ENCODE results near the gene FKBP5.
"Not testable (repeated sequence)": the region's sequence is repeated elsewhere in the genome, so short reads cannot be mapped to it uniquely, and the experiment has no call there.

Gene FKBP5

GRCh38 chr6:35688605-35689322, at the start of gene FKBP5:
Gene FKBP5, minus strand, starts transcription at chr6:35688915. Its CDS starts 46,091 bp downstream, at chr6:35642824.
- H3K4me3 ChIP-seq (ENCODE audit: low read depth, low read length), result peak within 1 kb of the TSS; percentile 76

DNA sequence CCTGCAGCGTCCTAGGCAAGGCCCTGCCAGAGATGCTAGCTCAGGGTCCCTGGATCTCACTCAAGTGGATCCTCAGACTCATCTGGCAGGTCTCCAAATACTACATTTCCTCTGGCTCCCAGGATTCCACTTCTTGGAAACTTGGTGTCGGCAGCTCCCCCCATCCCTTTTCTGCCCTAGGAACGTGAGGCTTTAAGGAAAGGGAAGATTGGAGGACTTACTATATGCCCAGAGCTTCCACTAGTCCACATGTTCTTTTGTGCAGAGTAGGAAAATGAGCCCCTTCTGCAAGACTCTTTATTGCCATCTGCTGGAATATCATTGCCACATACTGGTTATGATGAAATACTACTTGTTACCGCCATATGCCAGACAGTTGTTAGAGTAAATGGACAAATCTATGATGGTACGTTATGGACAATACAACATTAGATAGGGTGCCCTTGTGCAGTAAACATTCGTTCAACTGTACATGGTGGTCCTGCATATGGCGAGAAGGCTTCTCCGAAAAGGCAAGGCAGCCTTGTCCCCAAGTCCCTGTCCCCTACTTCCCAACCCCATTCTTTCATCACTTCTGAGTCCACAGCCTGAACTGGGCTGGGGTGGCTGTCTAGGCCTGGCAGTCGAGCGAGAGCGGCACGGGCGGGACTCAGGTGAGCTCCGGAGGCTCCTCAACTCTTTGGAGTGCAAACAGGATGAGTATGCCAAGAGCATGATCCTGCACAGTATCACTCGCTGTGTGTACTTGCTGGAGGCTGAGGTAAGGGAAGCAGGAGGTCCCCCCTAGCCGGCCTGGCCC, 48.9 kb upstream of the FKBP5 start:
- H3K4me3 ChIP-seq (ENCODE audit: low read depth, low read length), result no peak overlapping the region

GRCh38 chr6:35736982-35737412, 48.3 kb upstream of the FKBP5 start, which contains the start of gene ARMC12:
Gene ARMC12, plus strand, starts transcription at chr6:35737032. Its CDS starts 77 bp downstream, at chr6:35737109.
- no peak within 1 kb of the TSS for H3K4me3 ChIP-seq (ENCODE audit: low read depth, low read length)

DNA sequence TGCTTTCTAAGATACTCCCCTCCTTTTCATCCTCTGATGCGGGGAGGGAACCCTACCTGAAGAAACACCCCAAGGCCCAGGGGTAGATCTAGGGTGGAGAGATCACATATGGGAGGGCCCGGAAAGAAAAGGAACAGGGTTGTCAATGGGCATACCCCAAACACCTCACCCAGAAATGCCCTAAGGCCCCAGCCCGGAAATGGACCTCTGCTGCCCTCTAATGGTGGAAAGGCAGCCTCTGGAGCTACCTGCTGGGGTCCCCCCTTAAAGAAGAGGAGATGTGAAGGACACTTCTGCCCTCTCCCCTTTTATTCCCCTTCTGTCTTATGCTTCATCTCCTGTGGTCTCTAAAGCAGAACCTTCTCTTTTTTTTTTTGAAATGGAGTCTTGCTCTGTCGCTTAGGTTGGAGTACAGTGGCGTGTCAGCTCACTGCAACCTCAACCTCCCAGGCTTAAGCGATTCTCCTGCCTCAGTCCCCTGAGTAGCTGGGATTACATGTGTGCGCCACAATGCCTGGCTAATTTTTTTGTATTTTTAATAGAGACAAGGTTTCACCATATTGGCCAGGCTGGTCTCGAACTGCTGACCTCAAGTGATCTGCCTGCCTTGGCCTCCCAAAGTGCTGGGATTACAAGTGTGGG, 47.7 kb upstream of the FKBP5 start:
- H3K4me3 ChIP-seq (ENCODE audit: low read depth, low read length), result no peak overlapping the region

- H3K4me3 ChIP-seq (ENCODE audit: low read depth, low read length), result no peak overlapping the region
Observed at GRCh38 chr6:35735452-35735851, 46.7 kb upstream of the FKBP5 start.

GRCh38 chr6:35734319-35734718, 45.6 kb upstream of the FKBP5 start:
- H3K4me3 ChIP-seq (ENCODE audit: low read depth, low read length), result not testable (repeated sequence)

DNA sequence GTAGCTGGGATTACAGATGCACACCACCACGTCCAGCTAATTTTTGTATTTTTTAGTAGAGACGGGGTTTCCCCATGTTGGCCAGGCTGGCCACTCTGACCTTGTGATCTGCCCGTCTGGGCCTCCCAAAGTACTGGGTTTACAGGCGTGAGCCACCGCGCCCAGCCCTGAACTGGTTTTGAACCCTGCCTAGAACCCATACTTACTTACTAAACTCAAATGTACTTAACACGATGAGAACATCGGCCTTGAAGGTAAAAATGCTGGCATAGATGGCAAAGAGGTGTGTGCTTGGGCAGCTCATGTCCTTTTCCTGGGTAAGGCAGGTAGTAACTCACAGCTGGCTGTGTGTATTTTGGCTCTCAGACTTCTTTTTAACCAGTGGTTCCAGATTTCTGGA, 44.9 kb upstream of the FKBP5 start:
- H3K4me3 ChIP-seq (ENCODE audit: low read depth, low read length), result no peak overlapping the region

DNA sequence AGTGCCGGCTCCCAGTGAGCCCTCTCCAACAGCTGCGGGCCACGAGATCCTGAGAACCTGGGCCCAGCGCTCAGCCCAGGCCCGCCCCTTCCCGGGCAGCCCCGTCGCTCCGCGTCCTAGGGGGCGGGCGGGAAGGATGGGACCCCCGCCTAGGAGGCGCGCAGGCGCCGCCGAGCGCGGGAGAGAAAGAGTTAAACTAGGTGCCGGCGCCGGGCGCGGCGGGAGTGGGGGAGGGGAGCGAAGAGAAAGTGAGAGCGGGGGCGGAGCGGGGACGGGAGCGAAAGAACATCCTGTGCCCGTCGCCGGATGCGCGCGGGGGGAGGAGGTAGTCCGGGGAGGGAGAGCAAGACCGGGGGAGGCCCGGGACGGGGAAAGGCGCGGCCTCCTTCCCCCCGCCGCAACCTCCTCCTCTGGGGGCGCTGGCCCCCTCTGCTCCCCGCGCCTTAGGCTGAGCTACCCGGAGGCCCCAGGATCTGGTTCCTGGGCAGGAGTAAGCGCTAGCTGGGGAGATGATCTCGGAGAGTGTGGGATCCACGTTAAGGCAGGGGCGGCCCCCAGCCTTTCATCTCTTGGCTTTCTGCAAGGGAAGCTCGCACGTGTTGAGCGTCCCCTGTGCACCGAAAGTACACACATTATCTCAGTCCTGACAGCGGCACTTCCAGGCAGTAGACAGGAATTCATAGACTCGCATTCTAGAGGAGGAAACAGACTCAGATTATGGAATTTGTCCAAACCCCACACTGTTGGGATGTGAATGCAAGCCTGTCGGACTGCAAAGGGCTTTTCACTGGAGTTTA, 43.2 kb upstream of the FKBP5 start:
- peak overlapping the region; percentile 60 for H3K4me3 ChIP-seq (ENCODE audit: low read depth, low read length)

- H3K4me3 ChIP-seq (ENCODE audit: low read depth, low read length), result peak overlapping the region; percentile 60
Observed at GRCh38 chr6:35731414-35731735, 42.7 kb upstream of the FKBP5 start.

DNA sequence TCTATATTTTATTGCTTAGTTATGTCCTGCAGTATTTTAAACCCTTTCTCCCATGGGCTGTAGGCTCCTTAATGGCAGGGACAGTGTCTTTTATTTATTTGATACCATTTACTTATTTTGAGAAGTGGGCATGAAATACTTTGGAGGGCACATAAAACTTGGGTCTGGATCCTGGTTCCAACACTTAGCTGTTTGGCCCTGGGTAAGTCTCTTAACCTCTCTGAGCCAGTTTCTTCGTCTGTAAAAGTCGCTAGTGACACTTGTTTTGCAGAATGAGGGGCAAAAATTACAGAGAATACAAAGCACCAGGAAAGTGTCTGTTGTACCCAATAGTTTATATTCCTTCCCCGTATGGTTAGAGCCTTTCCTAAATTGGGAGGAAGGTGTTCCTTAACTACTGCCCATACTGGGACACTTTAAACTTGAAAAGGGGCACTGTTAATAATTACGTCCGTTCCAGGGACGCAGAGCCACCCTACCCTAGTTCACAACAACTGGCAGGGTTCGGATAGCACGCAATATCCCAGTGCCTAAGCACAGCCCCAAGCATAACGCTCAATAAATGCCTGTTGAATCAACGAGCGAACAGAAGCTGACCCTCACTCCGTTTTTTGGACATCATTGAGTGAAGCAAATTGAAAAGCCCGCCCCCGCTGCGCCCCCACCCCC, 42.2 kb upstream of the FKBP5 start:
- peak overlapping the region; percentile 45 for H3K4me3 ChIP-seq (ENCODE audit: low read depth, low read length)

- H3K4me3 ChIP-seq (ENCODE audit: low read depth, low read length), result no peak overlapping the region
Observed at GRCh38 chr6:35729722-35730121, 41.0 kb upstream of the FKBP5 start.

DNA sequence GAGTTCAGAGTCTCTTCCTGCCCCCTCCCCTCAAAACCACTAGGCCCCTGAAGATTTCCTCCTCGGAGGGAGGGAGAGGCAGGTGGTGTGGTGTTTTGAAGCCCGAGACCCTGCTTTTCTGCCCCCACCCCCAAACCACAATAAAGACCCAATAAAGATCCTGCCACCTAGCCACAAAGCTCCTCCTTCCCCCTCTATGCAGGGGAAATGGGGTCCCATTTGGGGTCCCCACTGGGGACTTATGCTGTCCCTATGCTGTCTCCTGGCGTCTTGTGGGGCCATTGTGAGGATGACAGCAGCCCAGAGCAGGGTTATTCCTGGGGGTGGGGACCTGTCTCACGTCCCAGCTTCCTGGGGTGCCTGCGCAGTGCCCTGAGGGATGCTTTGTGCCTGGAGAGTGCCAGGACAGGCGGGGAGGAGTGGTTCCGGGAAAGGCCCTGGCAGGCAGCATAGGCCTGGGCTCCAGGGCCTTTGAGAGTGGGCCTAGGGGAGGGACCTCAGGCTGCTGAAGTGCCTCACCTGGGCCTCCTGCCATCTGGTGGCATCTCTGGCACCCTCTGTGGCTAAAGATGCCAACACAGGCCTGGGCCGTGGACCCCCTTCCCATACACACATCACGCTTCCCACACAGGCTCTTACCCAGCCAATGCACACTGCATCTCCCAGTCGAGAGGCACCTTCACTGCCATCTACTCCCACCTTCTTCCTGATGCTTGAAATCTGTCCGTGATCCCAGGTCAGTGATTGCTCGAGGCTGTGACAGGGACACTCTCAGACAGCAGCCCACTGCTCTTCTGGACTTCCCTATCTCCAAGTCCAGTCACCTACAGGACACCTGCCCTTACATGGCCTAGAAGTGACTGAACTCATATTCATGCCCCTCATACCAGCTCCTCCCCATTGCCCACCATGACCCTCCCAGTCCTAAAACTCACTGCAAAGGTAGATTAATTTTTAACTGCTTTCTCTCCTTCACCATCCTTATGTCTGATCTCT, 40.3 kb upstream of the FKBP5 start:
- peak overlapping the region; percentile 61 for H3K4me3 ChIP-seq (ENCODE audit: low read depth, low read length)

DNA sequence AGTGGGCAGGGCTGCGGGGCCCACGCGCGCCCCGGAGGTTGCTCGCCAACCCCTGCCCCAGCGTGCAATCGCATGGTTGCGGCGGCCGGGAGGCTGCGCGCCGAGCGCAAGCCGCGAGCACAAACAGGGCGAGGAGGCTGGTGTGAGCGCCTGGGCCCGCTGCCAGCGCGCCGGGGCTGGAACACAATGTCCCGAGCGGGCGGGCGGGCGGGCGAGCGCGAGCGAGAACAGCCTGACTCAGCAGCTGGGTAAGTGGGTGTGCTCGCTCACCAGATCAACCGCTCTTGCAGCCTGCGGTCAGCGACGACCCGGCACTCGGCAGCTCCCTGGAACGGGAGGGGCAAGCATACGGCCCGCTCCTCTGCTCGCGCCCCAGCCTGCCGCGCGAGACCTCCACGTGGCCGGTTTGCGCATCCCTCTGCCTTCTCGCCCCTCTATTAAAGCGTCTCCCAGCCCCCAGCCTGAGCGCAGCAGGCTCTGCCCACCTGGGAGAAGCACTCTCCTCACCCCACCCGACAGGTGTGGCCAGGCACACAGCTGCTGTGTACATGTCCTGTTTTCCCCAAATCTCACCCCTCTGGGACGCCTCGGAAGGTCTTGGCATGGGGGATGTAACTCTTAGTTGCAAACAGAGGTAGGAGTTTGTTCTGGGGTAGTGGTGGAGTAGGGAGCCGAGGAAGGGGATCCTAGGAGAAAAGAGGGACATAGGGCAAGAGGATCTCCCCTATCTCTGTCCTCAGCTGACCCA, 39.4 kb upstream of the FKBP5 start:
- peak overlapping the region; percentile 81 for H3K4me3 ChIP-seq (ENCODE audit: low read depth, low read length)

DNA sequence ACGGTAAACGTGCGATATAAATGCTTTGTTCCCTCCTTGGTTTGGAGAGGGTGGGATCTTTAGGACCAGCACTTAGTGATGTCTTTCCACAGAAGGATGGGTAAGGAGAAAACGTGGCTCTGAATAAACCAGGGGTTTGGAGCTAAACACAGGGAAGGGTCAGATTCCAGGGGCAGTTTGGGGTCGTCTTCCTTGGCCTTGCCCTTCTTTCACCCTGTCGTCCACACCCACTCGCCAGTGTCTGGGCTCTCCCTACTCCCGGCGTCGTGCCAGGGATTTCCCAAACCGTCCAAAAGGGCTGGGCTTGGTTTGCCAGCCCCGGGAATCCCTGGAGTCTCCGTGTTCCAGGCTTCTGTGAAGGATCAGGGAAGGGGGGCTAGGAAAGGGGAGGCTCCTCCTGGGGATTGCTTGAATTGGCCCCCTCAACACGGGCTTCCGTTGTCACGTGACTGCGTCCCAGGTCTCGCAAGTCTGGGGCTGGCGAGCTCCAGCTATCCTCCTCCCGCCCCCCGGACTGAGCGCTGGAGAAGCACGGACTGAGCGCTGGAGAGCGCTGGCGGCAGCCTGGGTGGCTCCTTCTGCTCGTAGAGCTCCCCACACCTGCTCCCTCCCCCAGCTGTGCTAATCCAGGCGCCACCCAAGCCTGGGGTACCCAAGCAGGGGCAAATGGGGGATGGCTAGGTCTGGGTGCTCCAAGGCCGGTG, 38.7 kb upstream of the FKBP5 start:
- peak overlapping the region; percentile 81 for H3K4me3 ChIP-seq (ENCODE audit: low read depth, low read length)

DNA sequence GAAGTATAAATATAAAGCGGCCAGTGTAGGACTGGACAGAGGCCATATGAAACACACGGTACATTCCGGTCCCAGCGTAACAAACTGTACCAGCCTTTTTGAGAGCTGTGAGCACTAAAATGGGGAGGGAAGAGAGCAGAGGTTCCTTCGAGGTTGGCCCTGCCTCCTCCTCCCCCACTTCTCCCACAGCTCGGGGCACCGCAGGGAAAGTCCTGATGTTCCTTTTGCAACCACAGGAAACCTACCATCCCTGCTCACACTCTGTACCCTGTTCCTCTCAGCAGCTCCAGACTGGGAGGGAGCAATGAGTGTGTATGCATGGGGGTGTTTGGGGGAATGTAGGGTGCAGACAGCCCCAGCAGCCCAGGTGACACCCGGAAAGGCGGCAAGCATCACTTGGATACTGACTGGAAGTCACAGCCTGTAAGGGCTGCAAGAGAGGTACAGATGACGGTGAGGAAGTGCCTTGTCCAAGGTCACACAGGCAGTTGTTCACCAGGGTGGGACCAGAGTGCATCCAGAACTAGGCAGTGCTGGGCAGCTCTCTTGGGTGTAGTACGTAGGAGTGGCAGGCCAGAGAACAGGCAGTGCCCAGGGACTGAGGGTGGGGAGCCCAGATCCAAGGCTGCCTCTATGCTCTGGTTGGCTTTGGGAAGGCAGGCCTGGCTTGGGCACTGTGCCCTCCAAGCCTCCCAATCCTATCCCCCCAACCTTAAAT, 37.2 kb upstream of the FKBP5 start:
- H3K4me3 ChIP-seq (ENCODE audit: low read depth, low read length), result no peak overlapping the region

GRCh38 chr6:35725081-35725708, 36.5 kb upstream of the FKBP5 start:
- H3K4me3 ChIP-seq (ENCODE audit: low read depth, low read length), result no peak overlapping the region

DNA sequence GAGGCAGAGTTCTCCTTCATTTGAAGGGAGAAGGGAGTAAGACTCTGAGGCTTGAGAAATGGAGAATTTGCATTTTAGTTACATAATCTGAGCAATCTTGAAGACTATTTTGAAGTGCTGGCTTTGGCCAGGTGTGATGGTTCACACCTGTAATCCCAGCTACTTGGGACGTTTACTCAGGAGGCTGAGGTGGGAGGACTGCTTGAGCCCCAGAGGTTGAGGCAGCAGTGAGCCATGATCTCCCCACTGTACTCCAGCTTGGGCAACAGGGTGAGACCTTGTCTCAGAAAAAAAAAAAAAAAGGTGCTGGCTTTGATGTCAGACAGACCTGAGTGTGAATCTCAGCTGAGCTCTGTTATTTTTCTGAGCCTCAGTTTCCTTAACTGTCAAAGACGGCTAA, 35.8 kb upstream of the FKBP5 start:
- no peak overlapping the region for H3K4me3 ChIP-seq (ENCODE audit: low read depth, low read length)
